ENCODE results near the gene CD63. TPM values are rescaled to one million over a fixed set of nuclear protein-coding genes. Genes with fewer than 3 reads are reported as not detected.
A peak's percentile ranks its signal among the peaks of the same experiment; 100 is the strongest.

Gene CD63
- total RNA-seq, 1 donor: 2,365 TPM

- TF ChIP-seq CTCF (IDR thresholded peaks at IDR 0.05; ENCODE audit: insufficient read depth, low read length): no peak
- peak overlapping the region; percentile 97 for H3K4me3 ChIP-seq (ENCODE audit: low read depth, low read length)
- DNase-seq (ENCODE audit: low read depth): no peak
These were observed 1.8 kb downstream of the CD63 start for GRCh38 chr12:55726971-55727370.

GRCh38 chr12:55725556-55725955 is 3.3 kb downstream of the CD63 start:
- no peak for TF ChIP-seq CTCF (IDR thresholded peaks at IDR 0.05; ENCODE audit: insufficient read depth, low read length)

GRCh38 chr12:55724940-55725309 is 3.9 kb downstream of the CD63 start:
- no peak for TF ChIP-seq CTCF (IDR thresholded peaks at IDR 0.05; ENCODE audit: insufficient read depth, low read length)
- no peak for DNase-seq (ENCODE audit: low read depth)
- peak overlapping the region; percentile 10 for H3K4me3 ChIP-seq (ENCODE audit: low read depth, low read length)

More at GRCh38 chr12:55725556-55725955, 3.3 kb downstream of the CD63 start:
- no peak for DNase-seq (ENCODE audit: low read depth)
- H3K4me3 ChIP-seq (ENCODE audit: low read depth, low read length): peak overlapping the region; percentile 19

- peak; percentile 76 for DNase-seq (ENCODE audit: low read depth)
- peak overlapping the region; percentile 10 for H3K4me3 ChIP-seq (ENCODE audit: low read depth, low read length)
- peak; percentile 81 for TF ChIP-seq CTCF (IDR thresholded peaks at IDR 0.05; ENCODE audit: insufficient read depth, low read length)
These were observed 4.4 kb downstream of the CD63 start for GRCh38 chr12:55724226-55724939.

- H3K4me3 ChIP-seq (ENCODE audit: low read depth, low read length): peak overlapping the region; percentile 3
- DNase-seq (ENCODE audit: low read depth): no peak
- no peak for TF ChIP-seq CTCF (IDR thresholded peaks at IDR 0.05; ENCODE audit: insufficient read depth, low read length)
These were observed 5.1 kb downstream of the CD63 start for GRCh38 chr12:55723516-55724225.

- no peak for DNase-seq (ENCODE audit: low read depth)
- no peak overlapping the region for H3K4me3 ChIP-seq (ENCODE audit: low read depth, low read length)
- no peak for TF ChIP-seq CTCF (IDR thresholded peaks at IDR 0.05; ENCODE audit: insufficient read depth, low read length)
These were observed 5.9 kb downstream of the CD63 start for GRCh38 chr12:55722948-55723347.

Data from fibroblast of the aortic adventitia (primary cell).